ENCODE results near the gene APBA2. TPM values are rescaled to one million over a fixed set of nuclear protein-coding genes. Genes with fewer than 3 reads are reported as not detected.

The APBA2 gene
- total RNA-seq, 1 donor from 2014 or later: 41.0 TPM

DNA sequence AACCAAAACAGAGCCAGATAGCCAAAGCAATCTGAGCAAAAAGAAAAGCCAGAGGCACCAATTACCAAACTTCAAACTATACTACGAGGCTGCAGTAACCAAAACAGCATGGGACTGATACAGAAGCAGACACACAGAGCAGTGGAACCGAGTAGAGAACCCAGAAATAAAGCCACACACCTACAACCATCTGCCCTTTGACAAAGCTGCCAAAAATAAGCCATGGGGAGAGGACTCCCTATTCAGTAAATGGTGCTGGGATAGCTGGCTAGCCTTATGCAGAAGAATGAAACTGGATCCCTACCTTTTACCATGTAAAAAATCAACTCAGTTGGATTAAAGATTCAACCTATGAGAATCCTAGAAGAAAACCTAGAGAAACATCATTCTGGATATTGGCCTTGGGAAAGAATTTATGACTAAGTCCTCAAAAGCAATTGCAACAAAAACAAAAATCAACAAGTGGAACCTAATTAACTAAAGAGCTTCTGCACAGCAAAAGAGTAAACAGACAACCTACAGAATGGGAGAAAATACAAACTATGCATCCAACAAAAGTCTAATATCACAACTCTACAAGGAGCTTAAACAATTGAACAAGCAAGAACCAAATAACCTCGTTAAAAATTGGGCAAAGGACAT is 95.1 kb downstream of the APBA2 start:
- H3K27ac Mint-ChIP-seq: no peak overlapping the region
- no peaks in the 10 kb centered on the region for H3K27me3 Mint-ChIP-seq
- no peak overlapping the region for H3K4me3 Mint-ChIP-seq (ENCODE audit: low read depth)
- no peak for TF ChIP-seq CTCF (IDR thresholded peaks at IDR 0.05; ENCODE audit: unreplicated experiment)
- no peak for DNase-seq (ENCODE audit: low spot score, unreplicated experiment)
- H3K4me1 Mint-ChIP-seq (ENCODE audit: low read depth): peaks cover 8% of the 10 kb centered on the region
- H3K9me3 Mint-ChIP-seq (ENCODE audit: low read depth): peaks cover 3% of the 10 kb centered on the region
- H3K36me3 Mint-ChIP-seq (ENCODE audit: insufficient read depth): peaks cover 4% of the 10 kb centered on the region

- DNase-seq (ENCODE audit: low spot score, unreplicated experiment): no peak
- Mint-ChIP-seq H3K27me3 (no peaks in the 10 kb centered on the region), H3K4me3 (ENCODE audit: low read depth) (no peak overlapping the region), H3K27ac (no peak overlapping the region), H3K9me3 (ENCODE audit: low read depth) (peaks cover 3% of the 10 kb centered on the region), H3K36me3 (ENCODE audit: insufficient read depth) (peaks cover 4% of the 10 kb centered on the region), H3K4me1 (ENCODE audit: low read depth) (peaks cover 8% of the 10 kb centered on the region)
- TF ChIP-seq CTCF (IDR thresholded peaks at IDR 0.05; ENCODE audit: unreplicated experiment): no peak
These were observed 95.6 kb downstream of the APBA2 start for GRCh38 chr15:28981351-28981720.

- Mint-ChIP-seq H3K27ac (no peak overlapping the region), H3K36me3 (ENCODE audit: insufficient read depth) (peaks cover 4% of the 10 kb centered on the region), H3K4me1 (ENCODE audit: low read depth) (peaks cover 8% of the 10 kb centered on the region), H3K9me3 (ENCODE audit: low read depth) (peaks cover 3% of the 10 kb centered on the region), H3K27me3 (no peaks in the 10 kb centered on the region), H3K4me3 (ENCODE audit: low read depth) (no peak overlapping the region)
- TF ChIP-seq CTCF (IDR thresholded peaks at IDR 0.05; ENCODE audit: unreplicated experiment): no peak
- DNase-seq (ENCODE audit: low spot score, unreplicated experiment): no peak
These were observed 96.1 kb downstream of the APBA2 start for GRCh38 chr15:28981921-28982320.

GRCh38 chr15:28982886-28983285 is 97.1 kb downstream of the APBA2 start:
- Mint-ChIP-seq H3K36me3 (ENCODE audit: insufficient read depth) (peaks cover 4% of the 10 kb centered on the region), H3K27me3 (no peaks in the 10 kb centered on the region), H3K27ac (no peak overlapping the region), H3K4me3 (ENCODE audit: low read depth) (no peak overlapping the region), H3K9me3 (ENCODE audit: low read depth) (peaks cover 3% of the 10 kb centered on the region), H3K4me1 (ENCODE audit: low read depth) (peaks cover 8% of the 10 kb centered on the region)
- no peak for DNase-seq (ENCODE audit: low spot score, unreplicated experiment)
- no peak for TF ChIP-seq CTCF (IDR thresholded peaks at IDR 0.05; ENCODE audit: unreplicated experiment)

DNA sequence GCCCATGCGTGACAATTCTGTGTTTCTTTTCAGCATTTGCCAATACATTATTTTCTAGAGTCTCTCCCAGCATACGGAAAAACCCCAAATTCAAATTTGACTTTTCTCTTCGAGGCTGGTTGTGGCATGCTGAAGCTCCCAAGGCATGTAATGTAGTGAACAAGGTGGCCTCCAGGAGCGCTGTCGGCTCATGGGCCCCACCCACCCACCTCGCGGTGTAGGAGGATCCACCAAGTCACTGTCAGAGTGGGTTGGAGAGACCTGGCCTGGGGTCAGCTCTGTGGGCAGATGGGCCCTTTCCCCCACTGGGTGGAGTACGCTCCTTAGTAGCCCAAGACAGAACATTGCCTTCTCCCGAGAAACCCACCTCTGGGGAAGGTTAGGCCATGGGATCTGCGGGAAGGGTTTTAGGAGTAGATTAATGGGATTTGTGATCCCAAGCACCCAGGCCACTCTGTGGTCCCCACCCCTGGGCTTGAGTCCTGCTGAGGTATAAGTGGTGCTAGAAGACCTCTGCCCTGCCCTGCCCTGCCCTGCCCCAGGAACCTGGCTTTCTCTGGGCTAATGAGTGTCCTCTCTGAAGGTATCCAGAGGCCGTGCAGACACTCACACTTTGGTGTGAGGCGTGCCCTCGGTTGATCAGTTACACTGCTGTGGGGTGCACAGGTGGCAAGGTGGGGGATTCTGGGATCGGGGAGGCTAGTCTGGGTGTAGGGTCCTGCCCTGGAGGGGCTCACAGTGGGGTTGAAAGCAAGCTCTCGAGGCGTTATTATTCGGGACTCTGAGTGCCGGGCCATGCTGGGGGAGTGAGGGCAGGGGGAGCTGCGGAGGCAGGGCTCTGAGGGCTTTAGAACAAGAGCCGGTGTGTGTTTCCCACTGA is 97.9 kb downstream of the APBA2 start:
- no peak for TF ChIP-seq CTCF (IDR thresholded peaks at IDR 0.05; ENCODE audit: unreplicated experiment)
- Mint-ChIP-seq H3K9me3 (ENCODE audit: low read depth) (peaks cover 3% of the 10 kb centered on the region), H3K36me3 (ENCODE audit: insufficient read depth) (peaks cover 4% of the 10 kb centered on the region), H3K27me3 (no peaks in the 10 kb centered on the region), H3K27ac (peak overlapping the region; percentile 77), H3K4me3 (ENCODE audit: low read depth) (no peak overlapping the region), H3K4me1 (ENCODE audit: low read depth) (peaks cover 8% of the 10 kb centered on the region)
- no peak for DNase-seq (ENCODE audit: low spot score, unreplicated experiment)

Measured in progenitor cell of endocrine pancreas (in vitro differentiated cells).